GM10248 (cell line): ENCODE measurements around the gene HOXA3.

ENCODE experiments used
- CTCF ChIA-PET: fragments of 300-600 bp; sonication (Branson Sonifier 250); formaldehyde crosslinking; extraction: SDS; loops from one replicate; lab custom pipeline; 2021; ENCODE audit warnings: antibody characterized with exemption; lab: Yijun Ruan, JAX
- POLR2A ChIA-PET: fragments of 350-650 bp; sonication (Branson Sonifier 250); formaldehyde crosslinking; extraction: SDS; loops from one replicate; lab custom pipeline; 2020; ENCODE audit warnings: antibody characterized with exemption; lab: Yijun Ruan, JAX
- DNase-seq: peaks from one replicate; pipeline ENCODE4 v3.0.0; 2012; ENCODE audit errors: extremely low spot score
- CTCF ChIP-seq: IDR thresholded peaks from 2 replicates; pipeline ENCODE4 v1.5.1; 2012; ENCODE audit warnings: mild to moderate bottlenecking, low read depth; ENCODE audit errors: extremely low read depth, missing control alignments, control extremely low read depth

HOXA3 gene

GRCh38 chr7:27094304-27095049, 57.9 kb downstream of the HOXA3 start:
- POLR2A ChIA-PET = no interaction called here
- TF ChIP-seq CTCF = no peak
- CTCF ChIA-PET = interaction anchor here (0.6 to 2.6 kb wide), 4 partner anchors 10 to 56 kb away, joined by 3 to 13 read pairs (median 6); no protein-coding TSS in a partner anchor
- DNase-seq = no peak

- no peak for DNase-seq
- POLR2A ChIA-PET = interaction anchor here (0.6 kb wide), 1 partner anchor 224 kb away, joined by 4 read pairs; no protein-coding TSS in a partner anchor
- CTCF ChIA-PET = interaction anchor here (0.8 to 2.6 kb wide), 6 partner anchors 9 to 426 kb away, joined by 3 to 13 read pairs (median 5); no protein-coding TSS in a partner anchor
- no peak for TF ChIP-seq CTCF
Measured at GRCh38 chr7:27093184-27093895, 59.0 kb downstream of the HOXA3 start.

GRCh38 chr7:27092819-27093110, 59.6 kb downstream of the HOXA3 start:
- DNase-seq = no peak
- TF ChIP-seq CTCF = no peak
- ChIA-PET POLR2A (no interaction called here), CTCF (interaction anchor here (0.8 to 2.6 kb wide), 5 partner anchors 9 to 425 kb away, joined by 3 to 13 read pairs (median 6); no protein-coding TSS in a partner anchor)

DNA sequence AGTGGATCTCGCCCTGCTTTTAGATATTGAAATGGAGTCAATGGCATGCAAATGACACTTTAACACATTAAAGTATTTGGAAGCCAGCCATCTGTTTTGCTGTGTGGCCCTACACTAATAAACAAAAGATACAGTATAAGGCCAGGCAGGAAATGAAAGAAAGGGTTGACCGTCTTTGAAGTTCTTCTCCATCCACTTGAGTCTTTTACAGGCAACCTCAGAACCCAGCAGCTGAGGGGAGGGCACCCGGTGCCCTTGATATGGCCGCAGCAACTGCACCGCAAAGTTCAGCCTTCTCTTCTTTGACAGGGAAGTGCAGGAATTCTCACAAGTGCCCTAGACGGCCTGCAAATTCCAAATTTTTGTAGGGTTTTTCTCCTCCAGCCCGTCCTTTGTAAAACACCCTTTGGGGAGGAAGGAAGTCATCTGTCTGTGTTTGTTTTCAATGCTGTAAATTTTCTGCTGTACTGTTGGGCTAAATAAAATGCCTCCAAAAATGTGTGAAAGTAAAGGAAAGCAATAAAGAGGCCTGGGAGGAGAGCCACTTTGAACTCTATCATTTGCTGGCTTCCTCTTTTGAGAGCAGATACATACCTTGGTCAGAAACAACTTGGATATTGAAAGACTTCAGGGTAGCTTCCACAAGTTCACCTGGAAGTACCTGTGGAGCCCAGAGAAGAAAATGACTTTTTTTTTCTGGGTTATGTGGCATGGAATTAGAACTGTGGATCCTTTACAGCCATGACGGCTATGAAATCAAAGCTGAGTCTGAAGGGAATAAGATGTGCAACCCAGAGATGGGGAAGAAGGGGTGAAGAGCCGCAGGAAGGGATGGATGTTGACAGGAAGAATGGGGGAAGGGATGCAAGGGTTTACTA, 60.2 kb downstream of the HOXA3 start:
- no peak for DNase-seq
- CTCF ChIA-PET = interaction anchor here (0.9 to 2.6 kb wide), 4 partner anchors 8 to 67 kb away, joined by 3 to 13 read pairs (median 7); no protein-coding TSS in a partner anchor
- TF ChIP-seq CTCF = no peak
- POLR2A ChIA-PET = no interaction called here

GRCh38 chr7:27091105-27091504, 61.3 kb downstream of the HOXA3 start:
- ChIA-PET POLR2A (no interaction called here), CTCF (no interaction called here)
- no peak for DNase-seq
- TF ChIP-seq CTCF = no peak
